Uterus (tissue), 4 donors: ENCODE data around the gene FAM76B. TPM values are rescaled to one million over a fixed set of nuclear protein-coding genes. Genes with fewer than 3 reads are reported as not detected.

Source experiments
- DNase-seq, 2 donors: peaks; one replicate each; pipeline ENCODE4 v3.0.0-alpha.2; 2019 to 2020
- H3K27ac ChIP-seq, 2 donors: fragments of 200-600 bp; sonication (generic); 1 replicate in 1 of 2; 2 replicates in 1 of 2; pipeline ENCODE4 v1.5.1; 2016 to 2018
- H3K27me3 ChIP-seq, 2 donors: fragments of 200-600 bp; sonication (generic); one replicate each; pipeline ENCODE4 v1.5.1; 2018 to 2019; ENCODE audit warnings: control low read depth in 1 of 2
- H3K36me3 ChIP-seq, 2 donors: fragments of 200-600 bp; sonication (generic); one replicate each; pipeline ENCODE4 v1.5.1; 2019; ENCODE audit warnings: control low read depth in 1 of 2
- H3K4me1 ChIP-seq, 2 donors: fragments of 200-600 bp; sonication (generic); one replicate each; pipeline ENCODE4 v1.5.1; 2018 to 2019; ENCODE audit warnings: control low read depth in 1 of 2
- H3K4me3 ChIP-seq, 2 donors: fragments of 200-600 bp; sonication (generic); 1 replicate in 1 of 2; 2 replicates in 1 of 2; pipeline ENCODE4 v1.5.1; 2018 to 2019; ENCODE audit warnings: mild to moderate bottlenecking in 1 of 2
- H3K9me3 ChIP-seq, 2 donors: fragments of 200-600 bp; sonication (generic); one replicate each; pipeline ENCODE4 v1.5.1; 2019; ENCODE audit warnings: control low read depth in 1 of 2
- POLR2A ChIP-seq, 2 donors: fragments of 450-650 bp; IDR thresholded peaks; one replicate each; pipeline ENCODE4 v1.6.1; 2016; ENCODE audit warnings: antibody characterized with exemption in 2 of 2, mild to moderate bottlenecking in 1 of 2, moderate library complexity in 1 of 2
- intact Hi-C: fragments of 100-400 bp; cut with DNase I; formaldehyde crosslinking; loops from one replicate; pipeline ENCODE4 v1.15.1; 2023; ENCODE audit warnings: low total_unique reads
- total RNA-seq, 4 donors: library from RNA; depleted of rRNA in 3 of 4; stranded (reverse); fragments of >200 nt in 3 of 4; gene quantifications; one replicate each; pipeline versions ENCODE4 v1.1.0 to v1.2.4, GENCODE V29; 2014 to 2023
- TF ChIP-seq, protein P1 (sequence below), 4 experiments: fragments of 200-600 bp in 2 of 4; fragments of 450-650 bp in 2 of 4; sonication (generic) in 2 of 4; IDR thresholded peaks; one replicate each; pipeline ENCODE4 v1.5.1; 2016 to 2019; ENCODE audit warnings: antibody characterized with exemption in 4 of 4, mild to moderate bottlenecking in 2 of 4, moderate library complexity in 1 of 4
- donor health status: DM: yes; HTN: yes; CAD: no.

Gene FAM76B
- total RNA-seq, 4 donors from 2014 or later = 15.9 to 63.5 (median 26.5) TPM

DNA sequence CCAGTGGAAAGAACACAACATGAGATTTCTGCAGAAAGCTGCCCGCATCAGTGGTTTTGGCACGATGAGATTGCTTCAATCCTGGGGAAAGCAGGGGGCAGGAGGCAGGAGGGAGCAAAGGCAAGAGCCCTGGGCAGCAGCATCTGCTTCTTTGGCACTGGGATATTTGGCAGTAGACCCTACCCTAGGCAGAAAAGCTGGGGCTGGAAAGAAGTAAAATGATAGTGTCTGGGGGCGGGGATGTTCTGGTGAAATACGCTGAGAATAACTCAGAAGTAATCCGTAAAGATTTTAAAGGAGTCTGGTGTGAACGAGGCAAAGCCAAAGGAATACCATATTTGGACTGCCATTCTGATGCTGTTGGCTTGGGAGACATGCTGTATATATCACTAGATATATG, 62.0 kb downstream of the FAM76B start:
- Histone ChIP-seq H3K9me3 (no peaks in the 10 kb centered on the region), H3K27me3 (no peaks in the 10 kb centered on the region), H3K4me3 (no peak overlapping the region), H3K27ac (no peak overlapping the region), H3K4me1 (no peaks in the 10 kb centered on the region), H3K36me3 (no peaks in the 10 kb centered on the region)
- DNase-seq = no peak
- intact Hi-C loops = no loop called here
- no peak for TF ChIP-seq POLR2A (IDR thresholded peaks at IDR 0.05)
- TF ChIP-seq, protein P1, sequence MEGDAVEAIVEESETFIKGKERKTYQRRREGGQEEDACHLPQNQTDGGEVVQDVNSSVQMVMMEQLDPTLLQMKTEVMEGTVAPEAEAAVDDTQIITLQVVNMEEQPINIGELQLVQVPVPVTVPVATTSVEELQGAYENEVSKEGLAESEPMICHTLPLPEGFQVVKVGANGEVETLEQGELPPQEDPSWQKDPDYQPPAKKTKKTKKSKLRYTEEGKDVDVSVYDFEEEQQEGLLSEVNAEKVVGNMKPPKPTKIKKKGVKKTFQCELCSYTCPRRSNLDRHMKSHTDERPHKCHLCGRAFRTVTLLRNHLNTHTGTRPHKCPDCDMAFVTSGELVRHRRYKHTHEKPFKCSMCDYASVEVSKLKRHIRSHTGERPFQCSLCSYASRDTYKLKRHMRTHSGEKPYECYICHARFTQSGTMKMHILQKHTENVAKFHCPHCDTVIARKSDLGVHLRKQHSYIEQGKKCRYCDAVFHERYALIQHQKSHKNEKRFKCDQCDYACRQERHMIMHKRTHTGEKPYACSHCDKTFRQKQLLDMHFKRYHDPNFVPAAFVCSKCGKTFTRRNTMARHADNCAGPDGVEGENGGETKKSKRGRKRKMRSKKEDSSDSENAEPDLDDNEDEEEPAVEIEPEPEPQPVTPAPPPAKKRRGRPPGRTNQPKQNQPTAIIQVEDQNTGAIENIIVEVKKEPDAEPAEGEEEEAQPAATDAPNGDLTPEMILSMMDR (IDR thresholded peaks at IDR 0.05) = no peak

DNA sequence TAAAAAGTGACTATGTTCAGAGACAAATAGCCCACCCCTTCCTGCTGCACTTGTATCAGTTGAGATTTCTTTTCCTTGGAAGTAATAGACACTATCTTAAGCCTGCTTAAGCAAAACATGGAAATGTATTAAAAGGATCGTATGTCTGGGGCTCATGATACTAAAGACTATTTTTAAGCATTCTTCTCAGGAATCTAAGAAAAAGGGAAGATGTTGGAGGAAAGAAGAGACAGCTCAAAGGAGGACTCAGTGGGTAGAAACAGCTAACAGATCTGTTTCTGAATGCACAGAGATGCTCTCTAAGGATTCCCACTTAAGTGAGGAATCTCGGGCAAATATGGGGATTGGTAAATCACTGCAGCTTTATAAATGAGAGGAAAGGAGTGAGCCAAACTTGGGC, 62.5 kb downstream of the FAM76B start:
- no peak for DNase-seq
- no peaks in the 10 kb centered on the region for H3K27me3 ChIP-seq
- H3K4me1 ChIP-seq = no peaks in the 10 kb centered on the region
- no peak overlapping the region for H3K27ac ChIP-seq
- no peak overlapping the region for H3K4me3 ChIP-seq
- TF ChIP-seq, protein P1 (IDR thresholded peaks at IDR 0.05) = no peak
- TF ChIP-seq POLR2A (IDR thresholded peaks at IDR 0.05) = no peak
- H3K36me3 ChIP-seq = no peaks in the 10 kb centered on the region
- intact Hi-C loops = no loop called here
- H3K9me3 ChIP-seq = no peaks in the 10 kb centered on the region

DNA sequence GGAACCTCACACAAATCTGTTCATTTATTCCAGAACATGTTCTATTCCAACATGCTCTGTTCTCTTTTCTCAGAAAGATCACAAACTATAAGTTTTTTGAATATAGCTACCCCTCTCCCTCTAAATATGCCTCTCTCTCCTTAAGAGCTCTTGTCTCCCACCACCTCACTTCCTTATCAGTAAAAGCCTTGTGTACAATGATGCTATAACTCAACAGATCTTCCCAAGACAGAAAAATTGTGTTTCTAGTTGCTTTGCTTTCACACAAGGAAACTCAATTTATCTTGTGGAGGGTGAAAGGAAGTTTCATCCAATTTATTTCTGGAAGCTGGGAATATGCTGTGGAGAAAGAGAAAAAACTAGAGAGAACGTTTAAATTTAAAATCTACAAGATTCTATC, 64.4 kb downstream of the FAM76B start:
- no peak overlapping the region for H3K4me3 ChIP-seq
- intact Hi-C loops = no loop called here
- TF ChIP-seq, protein P1 (IDR thresholded peaks at IDR 0.05) = no peak
- no peak for TF ChIP-seq POLR2A (IDR thresholded peaks at IDR 0.05)
- no peaks in the 10 kb centered on the region for H3K27me3 ChIP-seq
- H3K4me1 ChIP-seq = no peaks in the 10 kb centered on the region
- no peaks in the 10 kb centered on the region for H3K9me3 ChIP-seq
- no peaks in the 10 kb centered on the region for H3K36me3 ChIP-seq
- DNase-seq = no peak
- H3K27ac ChIP-seq = no peak overlapping the region

DNA sequence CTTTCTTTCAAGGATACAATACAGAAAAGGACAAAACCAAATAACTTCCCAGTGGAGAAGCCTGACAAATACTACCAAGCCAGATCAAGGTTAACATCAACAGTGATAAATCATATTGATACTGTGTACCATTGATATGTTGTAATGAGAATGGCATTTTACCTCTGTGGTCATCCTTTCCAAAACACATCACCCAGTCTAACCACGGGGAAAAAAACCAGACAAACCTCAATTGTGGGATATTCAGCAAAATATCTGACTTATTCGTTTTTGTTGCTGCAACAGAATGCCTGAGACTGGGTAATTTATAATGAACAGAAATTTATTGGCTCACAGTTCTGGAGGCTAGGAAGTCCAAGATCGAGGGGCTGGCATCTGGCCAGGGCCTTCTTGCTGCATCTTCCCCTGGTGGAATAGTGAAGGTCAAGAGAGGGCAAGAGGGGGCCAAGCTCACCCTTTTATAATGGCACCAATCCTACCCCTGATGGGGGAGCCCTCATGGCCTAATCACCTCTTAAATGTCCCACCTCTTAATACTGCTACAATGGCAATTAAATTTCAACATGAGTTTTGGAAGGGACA, 66.1 kb downstream of the FAM76B start:
- H3K27me3 ChIP-seq = no peaks in the 10 kb centered on the region
- DNase-seq = no peak
- H3K9me3 ChIP-seq = no peaks in the 10 kb centered on the region
- H3K4me3 ChIP-seq = no peak overlapping the region
- no peak overlapping the region for H3K27ac ChIP-seq
- H3K4me1 ChIP-seq = no peaks in the 10 kb centered on the region
- TF ChIP-seq, protein P1 (IDR thresholded peaks at IDR 0.05) = no peak
- TF ChIP-seq POLR2A (IDR thresholded peaks at IDR 0.05) = no peak
- no peaks in the 10 kb centered on the region for H3K36me3 ChIP-seq
- intact Hi-C loops = no loop called here

DNA sequence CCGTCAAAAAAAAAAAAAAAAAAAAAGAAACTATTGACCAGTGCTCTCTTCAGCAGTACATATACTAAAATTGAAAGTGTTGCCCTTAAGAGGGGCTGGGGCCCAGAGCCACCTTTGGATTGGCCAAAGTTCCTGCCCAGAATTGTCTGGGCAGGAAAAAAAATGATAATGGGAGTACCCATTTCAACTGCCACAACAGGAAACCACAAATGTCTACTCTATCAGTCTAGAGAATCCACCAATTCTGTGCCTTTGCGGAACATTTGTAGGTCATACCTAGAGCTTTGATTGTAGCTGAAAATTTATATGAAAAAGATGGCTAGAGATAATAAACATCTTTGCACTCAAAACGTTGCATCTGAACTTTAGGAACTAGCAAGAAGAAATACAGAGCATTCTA, 69.4 kb downstream of the FAM76B start:
- Histone ChIP-seq H3K36me3 (no peaks in the 10 kb centered on the region), H3K27me3 (no peaks in the 10 kb centered on the region), H3K27ac (no peak overlapping the region), H3K9me3 (no peaks in the 10 kb centered on the region), H3K4me3 (no peak overlapping the region), H3K4me1 (no peaks in the 10 kb centered on the region)
- TF ChIP-seq POLR2A (IDR thresholded peaks at IDR 0.05) = no peak
- TF ChIP-seq, protein P1 (IDR thresholded peaks at IDR 0.05) = no peak
- DNase-seq = no peak
- intact Hi-C loops = no loop called here

Other genes starting within 250 kb of the FAM76B start
- gene CEP57, start 716 bp upstream of the FAM76B start, total RNA-seq = 100 to 1,000 TPM in 1 of 4 donors, 10 to 100 TPM in 3; 18.7 to 124 (median 59.4) TPM
- 10 to 100 TPM; 10.9 to 45.5 (median 21.6) TPM for gene MTMR2, start 134.3 kb upstream of the FAM76B start, total RNA-seq